Gastroesophageal sphincter (tissue), 4 donors: ENCODE data around the gene SMIM29. TPM values are rescaled to one million over a fixed set of nuclear protein-coding genes. Genes with fewer than 3 reads are reported as not detected.
A peak's percentile ranks its signal among the peaks of the same experiment; 100 is the strongest.

Experiments used
- ATAC-seq: fragments of 150-250 bp; one replicate; pipeline ENCODE4 v1.9.1; 2016; ENCODE audit warnings: mild to moderate bottlenecking, moderate library complexity
- H3K27ac ChIP-seq, 4 donors: fragments of 200-600 bp; sonication (generic) in 3 of 4; 1 replicate in 3 of 4; 2 replicates in 1 of 4; pipeline ENCODE4 v1.5.1; 2016 to 2019
- H3K27me3 ChIP-seq: fragments of 200-600 bp; sonication (generic); one replicate; pipeline ENCODE4 v1.5.1; 2019
- H3K36me3 ChIP-seq, 2 donors: fragments of 200-600 bp; sonication (generic); one replicate each; pipeline ENCODE4 v1.5.1; 2019; ENCODE audit warnings: control low read depth in 1 of 2
- H3K4me1 ChIP-seq, 3 donors: fragments of 200-600 bp; sonication (generic); 1 replicate in 2 of 3; 2 replicates in 1 of 3; pipeline ENCODE4 v1.5.1; 2016 to 2019; ENCODE audit warnings: control low read depth in 2 of 3
- H3K4me3 ChIP-seq, 2 donors: fragments of 200-600 bp; sonication (generic); one replicate each; pipeline ENCODE4 v1.5.1; 2019; ENCODE audit warnings: mild to moderate bottlenecking in 1 of 2, moderate library complexity in 1 of 2
- H3K9me3 ChIP-seq, 3 donors: fragments of 200-600 bp; sonication (generic); one replicate each; pipeline ENCODE4 v1.5.1; 2017 to 2019; ENCODE audit warnings: control low read depth in 2 of 3
- CTCF ChIP-seq, 4 experiments: fragments of 200-600 bp in 2 of 4; fragments of 450-650 bp in 2 of 4; sonication (generic) in 1 of 4; IDR thresholded peaks; one replicate each; pipeline ENCODE4 v1.5.1; 2017 to 2019; ENCODE audit warnings: antibody characterized with exemption in 4 of 4, mild to moderate bottlenecking in 2 of 4, moderate library complexity in 2 of 4
- EP300 ChIP-seq: sonication (generic); formaldehyde crosslinking; IDR thresholded peaks from one replicate; pipeline ENCODE4 v1.6.1; 2017; ENCODE audit warnings: antibody characterized with exemption, mild to moderate bottlenecking
- POLR2A ChIP-seq, 2 donors: fragments of 450-650 bp; IDR thresholded peaks; one replicate each; pipeline ENCODE4 v1.6.1; 2017; ENCODE audit warnings: antibody characterized with exemption in 2 of 2, mild to moderate bottlenecking in 2 of 2, moderate library complexity in 1 of 2
- POLR2AphosphoS5 ChIP-seq: sonication (generic); formaldehyde crosslinking; IDR thresholded peaks from one replicate; pipeline ENCODE4 v1.6.1; 2017; ENCODE audit warnings: antibody characterized with exemption
- WGBS, 2 donors: methylation state at CpG; one replicate each; pipeline ENCODE4 v1.1.5; 2018; ENCODE audit warnings: low coverage in 1 of 2; 5-methylcytosine and 5-hydroxymethylcytosine counted together
- total RNA-seq, 4 donors: library from RNA; depleted of rRNA; stranded (reverse); fragments of >200 nt; gene quantifications; one replicate each; pipeline ENCODE4 v1.1.0, GENCODE V29; 2016

Gene SMIM29
- total RNA-seq, 4 donors from 2014 or later, result 9.7 to 34.7 (median 22.6) TPM

- peaks cover 0 to 30% (median 4%) of the 10 kb centered on the region in 3 donors for H3K4me1 ChIP-seq
- H3K9me3 ChIP-seq, result no peaks in the 10 kb centered on the region
- peak overlapping the region; percentile 49 to 70 for H3K4me3 ChIP-seq
- no peaks in the 10 kb centered on the region for H3K27me3 ChIP-seq
- TF ChIP-seq CTCF (IDR thresholded peaks at IDR 0.05) (peak in 3 of 4 experiments; percentile 13 to 54 (median 37)), POLR2A (IDR thresholded peaks at IDR 0.05) (no peak)
- 0 to 9% methylated on average over 4 to 9 of the region's 64 CpGs for WGBS, 2 donors
- peak overlapping the region in 3 of 4 donors; percentile 72 to 93 (median 74) for H3K27ac ChIP-seq
- peaks cover 0 to 26% of the 10 kb centered on the region in 2 donors for H3K36me3 ChIP-seq
- no peak for ATAC-seq
Observed at GRCh38 chr6:34237722-34238584, 10.9 kb downstream of the SMIM29 start.

GRCh38 chr6:34237316-34237721, 11.5 kb downstream of the SMIM29 start:
- Histone ChIP-seq H3K27me3 (no peaks in the 10 kb centered on the region), H3K36me3 (peaks cover 0 to 19% of the 10 kb centered on the region in 2 donors), H3K4me3 (peak overlapping the region; percentile 70 to 90), H3K27ac (peak overlapping the region in 3 of 4 donors; percentile 86 to 93 (median 93)), H3K4me1 (peaks cover 0 to 30% (median 4%) of the 10 kb centered on the region in 3 donors), H3K9me3 (no peaks in the 10 kb centered on the region)
- no CpG with 5 or more reads among the region's 78 CpGs for WGBS, 2 donors
- TF ChIP-seq EP300 (no peak), CTCF (IDR thresholded peaks at IDR 0.05) (no peak), POLR2AphosphoS5 (no peak), POLR2A (IDR thresholded peaks at IDR 0.05) (no peak)
- ATAC-seq, result peak; percentile 24

GRCh38 chr6:34236443-34237315, 12.1 kb downstream of the SMIM29 start, which contains the start of gene HMGA1:
TSS of gene HMGA1 (plus strand) at chr6:34236873. CDS start at chr6:34240781, 3,908 bp downstream.
- Histone ChIP-seq H3K4me3 (peak within 1 kb of the TSS; percentile 70 to 90), H3K27ac (peak within 1 kb of the TSS; percentile 77 to 93 (median 90)), H3K36me3 (peaks cover 0 to 13% of the 10 kb centered on the region in 2 donors), H3K4me1 (peaks cover 0 to 30% (median 4%) of the 10 kb centered on the region in 3 donors), H3K27me3 (no peaks in the 10 kb centered on the region), H3K9me3 (no peaks in the 10 kb centered on the region)
- TF ChIP-seq EP300 (no peak), CTCF (IDR thresholded peaks at IDR 0.05) (no peak), POLR2AphosphoS5 (peak; percentile 66), POLR2A (IDR thresholded peaks at IDR 0.05) (peak; percentile 62 to 79)
- ATAC-seq, result peak; percentile 89
- WGBS, 2 donors, result 2 to 6% methylated on average over 12 to 16 of the region's 91 CpGs

- TF ChIP-seq POLR2A (IDR thresholded peaks at IDR 0.05) (no peak), EP300 (no peak)
- H3K9me3 ChIP-seq, result no peaks in the 10 kb centered on the region
- peak overlapping the region; percentile 70 to 90 for H3K4me3 ChIP-seq
- peak; percentile 0 for ATAC-seq
- H3K36me3 ChIP-seq, result peaks cover 0 to 7% of the 10 kb centered on the region in 2 donors
- H3K27ac ChIP-seq, result peak overlapping the region; percentile 77 to 93 (median 90)
- peaks cover 0 to 30% (median 4%) of the 10 kb centered on the region in 3 donors for H3K4me1 ChIP-seq
- no peaks in the 10 kb centered on the region for H3K27me3 ChIP-seq
- 40 to 41% methylated on average over 10 to 12 of the region's 13 CpGs for WGBS, 2 donors
Observed at GRCh38 chr6:34236131-34236442, 12.7 kb downstream of the SMIM29 start.
